ENCODE measurements around the gene ESR1. TPM values are rescaled to one million over a fixed set of nuclear protein-coding genes. Genes with fewer than 3 reads are reported as not detected.
"Not testable (repeated sequence)": the region's sequence is repeated elsewhere in the genome, so short reads cannot be mapped to it uniquely, and the experiment has no call there.

ESR1 gene
- polyA plus RNA-seq, 3 donors, result 0.84 to 2.2 (median 2.0) TPM

- not testable (repeated sequence) for DNase-seq
Measured at GRCh38 chr6:151964412-151964811, 156.9 kb downstream of the ESR1 start.

GRCh38 chr6:151974061-151974617, 166.7 kb downstream of the ESR1 start:
- no peak for DNase-seq

- no peak for DNase-seq
Measured at GRCh38 chr6:151975795-151976194, 168.3 kb downstream of the ESR1 start.

- DNase-seq, result not testable (repeated sequence)
Measured at GRCh38 chr6:151988199-151988598, 180.7 kb downstream of the ESR1 start.

- no peak for DNase-seq
Measured at GRCh38 chr6:151992091-151992490, 184.6 kb downstream of the ESR1 start.

GRCh38 chr6:151993364-151993763, 185.9 kb downstream of the ESR1 start:
- DNase-seq, result no peak

- DNase-seq, result no peak
Measured at GRCh38 chr6:151998784-151999183, 191.3 kb downstream of the ESR1 start.

- DNase-seq, result no peak
Measured at GRCh38 chr6:151999194-151999593, 191.7 kb downstream of the ESR1 start.

- DNase-seq, result no peak
Measured at GRCh38 chr6:152001408-152001807, 193.9 kb downstream of the ESR1 start.

GRCh38 chr6:152002306-152002705, 194.8 kb downstream of the ESR1 start:
- DNase-seq, result no peak

GRCh38 chr6:152004036-152004566, 196.6 kb downstream of the ESR1 start:
- no peak for DNase-seq

GRCh38 chr6:152004896-152005295, 197.4 kb downstream of the ESR1 start:
- DNase-seq, result no peak

GRCh38 chr6:152008779-152009178, 201.3 kb downstream of the ESR1 start:
- no peak for DNase-seq

GRCh38 chr6:152012227-152012626, 204.7 kb downstream of the ESR1 start:
- DNase-seq, result no peak

- no peak for DNase-seq
Measured at GRCh38 chr6:152018876-152019275, 211.4 kb downstream of the ESR1 start.

GRCh38 chr6:152022303-152022702, 214.8 kb downstream of the ESR1 start:
- no peak for DNase-seq

- no peak for DNase-seq
Measured at GRCh38 chr6:152023613-152024012, 216.1 kb downstream of the ESR1 start.

GRCh38 chr6:152026291-152026690, 218.8 kb downstream of the ESR1 start:
- no peak for DNase-seq

GRCh38 chr6:152026744-152027143, 219.3 kb downstream of the ESR1 start:
- not testable (repeated sequence) for DNase-seq

GRCh38 chr6:152033765-152034164, 226.3 kb downstream of the ESR1 start:
- not testable (repeated sequence) for DNase-seq

GRCh38 chr6:152034631-152035030, 227.1 kb downstream of the ESR1 start:
- DNase-seq, result no peak

- DNase-seq, result no peak
Measured at GRCh38 chr6:152046118-152046517, 238.6 kb downstream of the ESR1 start.

GRCh38 chr6:152048921-152049320, 241.4 kb downstream of the ESR1 start:
- DNase-seq, result no peak

GRCh38 chr6:152049502-152049901, 242.0 kb downstream of the ESR1 start:
- no peak for DNase-seq

Measured in renal pelvis (tissue), 4 donors.